Activated T-cell treated with anti-CD3 and anti-CD28 coated beads for 24 hours (primary cell): ENCODE results near the gene FBXL20.
"Not testable (repeated sequence)": the region's sequence is repeated elsewhere in the genome, so short reads cannot be mapped to it uniquely, and the experiment has no call there.

ENCODE experiments used
- DNase-seq: peaks from one replicate; pipeline ENCODE4 v3.0.0-alpha.2; 2020; ENCODE audit warnings: low read depth

Gene FBXL20

GRCh38 chr17:39380144-39380543, 21.3 kb downstream of the FBXL20 start:
- DNase-seq: no peak

GRCh38 chr17:39376434-39376833, 25.0 kb downstream of the FBXL20 start:
- DNase-seq: no peak

GRCh38 chr17:39367805-39368204, 33.6 kb downstream of the FBXL20 start:
- not testable (repeated sequence) for DNase-seq

GRCh38 chr17:39365872-39366271, 35.6 kb downstream of the FBXL20 start:
- DNase-seq: no peak

GRCh38 chr17:39365242-39365641, 36.2 kb downstream of the FBXL20 start:
- DNase-seq: no peak

- no peak for DNase-seq
Observed at GRCh38 chr17:39364236-39365025, 37.0 kb downstream of the FBXL20 start.

GRCh38 chr17:39361064-39361463, 40.4 kb downstream of the FBXL20 start:
- no peak for DNase-seq

GRCh38 chr17:39360537-39360936, 40.9 kb downstream of the FBXL20 start:
- DNase-seq: no peak

- DNase-seq: no peak
Observed at GRCh38 chr17:39359994-39360393, 41.4 kb downstream of the FBXL20 start.

- no peak for DNase-seq
Observed at GRCh38 chr17:39357986-39358385, 43.4 kb downstream of the FBXL20 start.

GRCh38 chr17:39357488-39357887, 43.9 kb downstream of the FBXL20 start:
- DNase-seq: no peak

GRCh38 chr17:39352986-39353385, 48.4 kb downstream of the FBXL20 start:
- DNase-seq: no peak

- DNase-seq: no peak
Observed at GRCh38 chr17:39352511-39352910, 48.9 kb downstream of the FBXL20 start.

- no peak for DNase-seq
Observed at GRCh38 chr17:39351508-39351907, 49.9 kb downstream of the FBXL20 start.

GRCh38 chr17:39349246-39349645, 52.2 kb downstream of the FBXL20 start:
- DNase-seq: no peak

GRCh38 chr17:39346863-39347262, 54.6 kb downstream of the FBXL20 start:
- DNase-seq: not testable (repeated sequence)

GRCh38 chr17:39341541-39341940, 59.9 kb downstream of the FBXL20 start:
- no peak for DNase-seq

- no peak for DNase-seq
Observed at GRCh38 chr17:39340731-39341130, 60.7 kb downstream of the FBXL20 start.

- DNase-seq: no peak
Observed at GRCh38 chr17:39339272-39339671, 62.2 kb downstream of the FBXL20 start.

GRCh38 chr17:39337649-39338048, 63.8 kb downstream of the FBXL20 start:
- DNase-seq: not testable (repeated sequence)

GRCh38 chr17:39335704-39336223, 65.7 kb downstream of the FBXL20 start:
- DNase-seq: no peak

GRCh38 chr17:39334008-39334744, 67.2 kb downstream of the FBXL20 start:
- DNase-seq: not testable (repeated sequence)

- no peak for DNase-seq
Observed at GRCh38 chr17:39332092-39332491, 69.3 kb downstream of the FBXL20 start.
